Smooth muscle cell (in vitro differentiated cells): Measurements from ENCODE around the gene ZNRF1. TPM values are rescaled to one million over a fixed set of nuclear protein-coding genes. Genes with fewer than 3 reads are reported as not detected.

ENCODE experiments used
- DNase-seq: peaks from one replicate; lab custom pipeline; 2025; ENCODE audit not compliant: unreplicated experiment; lab: John Stamatoyannopoulos, UW
- H2AFZ ChIP-seq: fragments of 200-600 bp; sonication (generic); 2 replicates; pipeline ENCODE4 v1.6.0; 2016; ENCODE audit warnings: antibody characterized with exemption, low read depth, mild to moderate bottlenecking
- H3F3A ChIP-seq: fragments of 200-600 bp; sonication (generic); 2 replicates; pipeline ENCODE4 v1.6.0; 2017; ENCODE audit warnings: antibody characterized with exemption, low read depth
- H3K27ac ChIP-seq: fragments of 200-600 bp; sonication (generic); 2 replicates; pipeline ENCODE4 v1.5.1; 2016; ENCODE audit warnings: low read depth, mild to moderate bottlenecking
- H3K27me3 ChIP-seq: fragments of 200-600 bp; sonication (generic); 2 replicates; pipeline ENCODE4 v1.6.1; 2016; ENCODE audit warnings: low read depth, mild to moderate bottlenecking
- H3K36me3 ChIP-seq: fragments of 200-600 bp; sonication (generic); 2 replicates; pipeline ENCODE4 v1.5.1; 2016; ENCODE audit warnings: low read depth
- H3K4me1 ChIP-seq: fragments of 200-600 bp; sonication (generic); 2 replicates; pipeline ENCODE4 v1.5.1; 2016; ENCODE audit warnings: low read depth
- H3K4me2 ChIP-seq: fragments of 200-600 bp; sonication (generic); 2 replicates; pipeline ENCODE4 v1.6.0; 2016; ENCODE audit warnings: mild to moderate bottlenecking
- H3K4me3 ChIP-seq: fragments of 200-600 bp; sonication (generic); 2 replicates; pipeline ENCODE4 v1.5.1; 2016; ENCODE audit warnings: mild to moderate bottlenecking
- H3K79me2 ChIP-seq: fragments of 200-600 bp; sonication (generic); 2 replicates; pipeline ENCODE4 v1.6.0; 2016; ENCODE audit warnings: low read depth, mild to moderate bottlenecking
- H3K9ac ChIP-seq: fragments of 200-600 bp; sonication (generic); 2 replicates; pipeline ENCODE4 v1.6.0; 2016; ENCODE audit warnings: low read depth
- H3K9me3 ChIP-seq: fragments of 200-600 bp; sonication (generic); replicated peaks from 2 replicates; pipeline ENCODE4 v1.5.1; 2016; ENCODE audit warnings: low read depth
- H4K20me1 ChIP-seq: fragments of 200-600 bp; sonication (generic); 2 replicates; pipeline ENCODE4 v1.6.0; 2016; ENCODE audit warnings: low read depth
- WGBS: methylation state at CpG from one replicate; pipeline ENCODE4 v1.1.7; 2016; ENCODE audit warnings: low lambda C conversion rate; 5-methylcytosine and 5-hydroxymethylcytosine counted together
- polyA plus RNA-seq: library from polyadenylated mRNA; unstranded; fragments of >200 nt; fragmentation: Nextera tagmentation; extraction: Ambion mirVana; gene quantifications from 2 replicates; pipeline ENCODE4 v1.2.1, GENCODE V29; 2016
- total RNA-seq: library from RNA; depleted of rRNA; stranded (reverse); fragments of >200 nt; gene quantifications from 2 replicates; pipeline ENCODE4 v1.2.3, GENCODE V29; 2014
- TF ChIP-seq, protein P1 (sequence below): fragments of 200-600 bp; sonication (generic); IDR thresholded peaks from 2 replicates; pipeline ENCODE4 v1.5.1; 2017; ENCODE audit warnings: borderline replicate concordance, mild to moderate bottlenecking, antibody characterized with exemption; ENCODE audit not compliant: insufficient read depth, poor library complexity, severe bottlenecking

Gene ZNRF1
- total and polyA plus RNA-seq, 2 experiments from 2014 or later = 18.2 to 45.4 TPM

DNA sequence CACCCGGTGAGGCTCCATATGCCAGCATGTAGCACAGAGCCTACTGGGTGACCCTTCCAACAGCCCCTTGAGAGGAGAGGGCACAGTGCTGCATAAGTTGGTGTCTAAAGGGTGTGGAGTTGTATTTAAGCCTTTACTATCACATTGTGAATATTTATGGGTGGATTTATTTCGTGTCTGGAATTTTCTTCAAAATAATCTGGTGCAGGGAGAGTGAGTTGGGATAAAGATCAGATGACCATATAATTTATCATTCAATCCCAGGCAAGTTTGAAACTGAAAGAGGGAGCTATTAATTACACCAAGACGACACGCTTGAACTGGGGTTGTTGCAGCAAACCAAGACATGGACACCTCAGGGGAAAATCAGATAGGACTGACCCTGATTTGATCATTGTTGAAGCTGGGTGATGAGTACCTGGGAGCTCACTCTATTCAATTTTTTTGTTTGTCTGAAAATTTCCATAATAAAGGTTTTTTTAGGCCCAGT lies 75.5 kb downstream of the ZNRF1 start:
- no peaks in the 10 kb centered on the region for H3K4me1 ChIP-seq
- no peak for DNase-seq
- no peak overlapping the region for H3K9ac ChIP-seq
- no peak overlapping the region for H3K27ac ChIP-seq
- H2AFZ ChIP-seq = no peak overlapping the region
- TF ChIP-seq, protein P1, sequence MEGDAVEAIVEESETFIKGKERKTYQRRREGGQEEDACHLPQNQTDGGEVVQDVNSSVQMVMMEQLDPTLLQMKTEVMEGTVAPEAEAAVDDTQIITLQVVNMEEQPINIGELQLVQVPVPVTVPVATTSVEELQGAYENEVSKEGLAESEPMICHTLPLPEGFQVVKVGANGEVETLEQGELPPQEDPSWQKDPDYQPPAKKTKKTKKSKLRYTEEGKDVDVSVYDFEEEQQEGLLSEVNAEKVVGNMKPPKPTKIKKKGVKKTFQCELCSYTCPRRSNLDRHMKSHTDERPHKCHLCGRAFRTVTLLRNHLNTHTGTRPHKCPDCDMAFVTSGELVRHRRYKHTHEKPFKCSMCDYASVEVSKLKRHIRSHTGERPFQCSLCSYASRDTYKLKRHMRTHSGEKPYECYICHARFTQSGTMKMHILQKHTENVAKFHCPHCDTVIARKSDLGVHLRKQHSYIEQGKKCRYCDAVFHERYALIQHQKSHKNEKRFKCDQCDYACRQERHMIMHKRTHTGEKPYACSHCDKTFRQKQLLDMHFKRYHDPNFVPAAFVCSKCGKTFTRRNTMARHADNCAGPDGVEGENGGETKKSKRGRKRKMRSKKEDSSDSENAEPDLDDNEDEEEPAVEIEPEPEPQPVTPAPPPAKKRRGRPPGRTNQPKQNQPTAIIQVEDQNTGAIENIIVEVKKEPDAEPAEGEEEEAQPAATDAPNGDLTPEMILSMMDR = no peak
- H3F3A ChIP-seq = no peaks in the 10 kb centered on the region
- peaks cover 81% of the 10 kb centered on the region for H4K20me1 ChIP-seq
- WGBS = 90% methylated on average over 4 of the region's 4 CpGs
- peak overlapping the region; percentile 2 for H3K4me2 ChIP-seq
- peaks cover 59% of the 10 kb centered on the region for H3K79me2 ChIP-seq
- no peaks in the 10 kb centered on the region for H3K9me3 ChIP-seq
- no peaks in the 10 kb centered on the region for H3K27me3 ChIP-seq
- no peak overlapping the region for H3K4me3 ChIP-seq
- H3K36me3 ChIP-seq = no peaks in the 10 kb centered on the region

- DNase-seq = no peak
- Histone ChIP-seq H3F3A (no peaks in the 10 kb centered on the region), H3K79me2 (peaks cover 59% of the 10 kb centered on the region), H3K4me2 (no peak overlapping the region), H2AFZ (no peak overlapping the region), H3K27me3 (no peaks in the 10 kb centered on the region), H3K4me1 (no peaks in the 10 kb centered on the region), H3K9ac (no peak overlapping the region), H3K27ac (no peak overlapping the region), H4K20me1 (peaks cover 81% of the 10 kb centered on the region), H3K4me3 (no peak overlapping the region), H3K36me3 (no peaks in the 10 kb centered on the region), H3K9me3 (no peaks in the 10 kb centered on the region)
- TF ChIP-seq, protein P1 = no peak
- WGBS = 92% methylated on average over 12 of the region's 12 CpGs
Measured at GRCh38 chr16:75074920-75075687, 76.3 kb downstream of the ZNRF1 start.

DNA sequence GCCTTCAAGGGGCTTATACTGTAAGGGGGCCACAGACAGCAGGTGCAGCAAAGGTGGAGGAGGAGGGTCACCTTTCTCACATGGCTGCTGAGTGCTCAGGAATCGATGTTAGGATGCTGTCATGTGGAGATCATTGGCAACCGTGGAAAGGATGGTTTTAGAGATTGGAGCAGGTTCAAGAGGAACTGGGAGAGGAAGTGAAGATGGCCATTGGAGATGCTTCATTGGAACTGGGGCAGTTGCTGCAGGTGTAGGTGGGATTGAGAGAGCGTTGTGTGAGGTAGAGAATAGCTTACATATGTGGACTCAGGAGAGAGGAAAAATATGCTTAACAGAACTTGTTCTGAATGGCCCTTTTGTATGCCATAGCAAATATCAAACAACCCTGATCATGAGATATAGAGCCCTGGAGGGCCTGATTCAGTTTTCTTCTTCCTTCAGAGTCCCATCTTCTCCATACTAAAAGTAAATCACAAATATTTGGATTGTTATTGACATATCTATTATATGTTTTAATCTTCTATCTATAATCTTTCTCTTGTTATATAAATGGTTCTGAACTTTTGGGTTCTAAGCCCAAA lies 77.0 kb downstream of the ZNRF1 start:
- H3K4me1 ChIP-seq = no peaks in the 10 kb centered on the region
- WGBS = 97% methylated on average over 3 of the region's 3 CpGs
- H3K9ac ChIP-seq = no peak overlapping the region
- H3K4me2 ChIP-seq = no peak overlapping the region
- no peak overlapping the region for H3K4me3 ChIP-seq
- no peak for DNase-seq
- H3K9me3 ChIP-seq = no peaks in the 10 kb centered on the region
- H2AFZ ChIP-seq = no peak overlapping the region
- H4K20me1 ChIP-seq = peaks cover 81% of the 10 kb centered on the region
- no peaks in the 10 kb centered on the region for H3K27me3 ChIP-seq
- no peaks in the 10 kb centered on the region for H3F3A ChIP-seq
- peaks cover 60% of the 10 kb centered on the region for H3K79me2 ChIP-seq
- no peak overlapping the region for H3K27ac ChIP-seq
- no peaks in the 10 kb centered on the region for H3K36me3 ChIP-seq
- TF ChIP-seq, protein P1 = no peak
